DMS53 (cell line): ENCODE results near the gene MAPK10.
"Not testable (repeated sequence)": the region's sequence is repeated elsewhere in the genome, so short reads cannot be mapped to it uniquely, and the experiment has no call there.

Experiments
- DNase-seq: peaks from one replicate; lab custom pipeline; 2025; lab: John Stamatoyannopoulos, UW

MAPK10 gene

GRCh38 chr4:86034616-86035015 is 325.2 kb downstream of the MAPK10 start:
- no peak for DNase-seq

DNA sequence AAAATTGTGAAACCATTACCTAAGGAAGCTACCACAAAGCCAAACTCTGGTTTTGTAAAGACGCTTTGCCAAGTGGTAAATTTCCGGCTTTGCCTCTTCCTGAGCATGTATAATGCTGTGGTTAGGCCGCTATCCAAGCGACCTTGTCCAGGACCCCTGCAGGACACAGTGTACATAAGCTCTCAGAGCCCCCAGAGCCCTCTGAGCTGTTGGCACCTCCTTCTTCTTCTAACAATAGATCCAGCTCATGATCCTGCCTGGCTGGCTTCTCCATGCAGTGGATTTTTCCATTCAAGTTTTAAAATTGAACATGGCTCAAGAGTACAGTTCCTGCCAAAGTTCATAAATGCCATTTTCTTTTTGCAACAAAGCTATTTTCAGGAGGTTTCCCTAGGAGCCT is 326.7 kb downstream of the MAPK10 start:
- no peak for DNase-seq

GRCh38 chr4:86032476-86033022 is 327.3 kb downstream of the MAPK10 start:
- no peak for DNase-seq

DNA sequence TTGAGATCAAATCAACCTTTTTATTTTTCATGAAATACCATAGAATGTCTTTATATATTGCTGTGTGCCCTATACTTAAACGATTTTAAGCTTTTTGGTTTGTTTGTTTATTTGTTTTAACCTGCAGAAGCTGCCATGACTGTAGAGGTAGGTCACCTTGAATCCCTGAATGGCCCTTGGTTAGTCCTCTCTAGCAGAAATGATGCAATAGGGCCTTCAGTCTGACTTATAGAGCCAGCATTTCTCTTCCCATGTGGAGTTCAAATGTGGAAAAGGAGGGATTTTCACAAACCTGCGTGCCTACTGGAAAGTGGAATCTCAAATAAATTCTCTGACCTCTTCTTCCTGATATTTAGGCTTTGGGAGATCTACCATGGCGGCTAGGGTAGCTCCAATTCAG is 327.9 kb downstream of the MAPK10 start:
- DNase-seq, result no peak

GRCh38 chr4:86026720-86027119 is 333.1 kb downstream of the MAPK10 start:
- no peak for DNase-seq

DNA sequence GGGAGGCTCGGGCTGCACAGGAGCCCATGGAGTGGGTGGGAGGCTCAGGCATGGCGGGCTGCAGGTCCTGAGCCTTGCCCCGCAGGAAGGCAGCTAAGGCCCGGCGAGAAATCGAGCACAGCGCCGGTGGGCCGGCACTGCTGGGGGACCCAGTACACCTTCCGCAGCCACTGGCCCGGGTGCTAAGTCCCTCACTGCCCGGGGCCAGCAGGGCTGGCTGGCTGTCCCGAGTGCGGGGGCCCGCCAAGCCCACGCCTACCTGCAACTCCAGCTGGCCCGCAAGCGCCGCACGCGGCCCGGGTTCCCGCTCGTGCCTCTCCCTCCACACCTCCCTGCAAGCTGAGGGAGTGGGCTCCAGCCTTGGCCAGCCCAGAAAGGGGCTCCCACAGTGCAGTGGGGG is 338.2 kb downstream of the MAPK10 start:
- DNase-seq, result not testable (repeated sequence)

- no peak for DNase-seq
Observed at GRCh38 chr4:86019906-86020305, 339.9 kb downstream of the MAPK10 start.

DNA sequence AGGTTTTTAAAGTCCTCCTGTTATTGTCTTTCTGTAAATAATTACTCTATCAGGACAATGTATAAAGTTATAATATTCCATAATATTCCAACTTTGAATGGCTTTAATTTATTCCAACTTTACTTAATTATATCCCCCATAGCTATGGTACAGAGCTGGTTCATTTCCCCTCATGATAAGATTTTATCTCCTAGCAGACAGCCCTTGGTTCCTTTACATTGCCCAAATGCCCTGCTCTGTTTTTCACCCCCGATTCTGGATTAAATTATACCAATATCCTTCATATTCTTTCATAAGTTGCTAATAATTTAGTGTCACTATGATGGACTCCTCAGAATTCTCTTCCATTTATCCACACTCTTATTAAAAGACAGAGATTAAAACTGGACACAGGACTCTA is 340.5 kb downstream of the MAPK10 start:
- DNase-seq, result no peak

DNA sequence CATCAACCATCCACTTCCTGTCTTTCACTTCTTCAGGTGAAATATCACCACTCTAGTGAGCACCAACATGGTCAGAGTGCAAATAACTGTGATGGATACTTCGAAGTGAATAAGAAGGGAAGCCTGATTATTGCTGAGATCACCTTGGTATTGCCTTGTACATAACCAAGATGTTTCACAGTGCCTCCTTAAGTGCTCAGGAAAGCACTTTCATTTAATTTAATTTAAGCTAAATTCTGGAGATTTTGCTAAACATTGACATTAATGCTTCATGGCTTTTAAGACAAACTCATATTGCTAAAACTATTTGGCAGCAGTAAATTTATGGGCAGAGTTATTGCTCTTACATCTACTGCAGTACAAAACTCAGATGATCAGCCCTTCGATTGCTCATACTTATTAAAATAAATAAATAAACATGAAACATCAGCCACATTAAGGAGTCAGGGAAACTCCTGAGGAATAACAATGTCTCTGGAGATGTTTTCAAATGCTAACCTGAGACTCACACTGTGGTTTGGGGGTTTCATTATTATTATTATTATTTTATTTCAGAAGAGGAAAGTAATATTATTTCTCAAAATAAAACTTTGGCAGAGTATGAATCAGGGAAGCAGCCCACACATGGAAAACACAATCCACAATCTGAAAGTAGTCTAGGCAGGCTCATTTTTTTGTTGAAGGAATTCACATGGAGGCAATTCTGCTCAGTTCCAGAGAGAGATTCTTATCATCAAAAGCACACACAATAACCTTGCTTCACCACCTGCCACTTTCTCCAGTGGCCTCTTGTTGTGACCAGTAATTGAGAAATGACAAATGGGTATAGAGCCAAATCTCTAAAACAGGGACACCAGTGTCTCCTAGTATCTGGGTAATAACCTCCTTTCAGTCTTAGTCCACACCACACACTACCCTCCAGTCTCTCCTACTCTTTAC is 344.2 kb downstream of the MAPK10 start:
- no peak for DNase-seq

- no peak for DNase-seq
Observed at GRCh38 chr4:86014599-86014998, 345.3 kb downstream of the MAPK10 start.

- DNase-seq, result no peak
Observed at GRCh38 chr4:86013621-86014020, 346.2 kb downstream of the MAPK10 start.

DNA sequence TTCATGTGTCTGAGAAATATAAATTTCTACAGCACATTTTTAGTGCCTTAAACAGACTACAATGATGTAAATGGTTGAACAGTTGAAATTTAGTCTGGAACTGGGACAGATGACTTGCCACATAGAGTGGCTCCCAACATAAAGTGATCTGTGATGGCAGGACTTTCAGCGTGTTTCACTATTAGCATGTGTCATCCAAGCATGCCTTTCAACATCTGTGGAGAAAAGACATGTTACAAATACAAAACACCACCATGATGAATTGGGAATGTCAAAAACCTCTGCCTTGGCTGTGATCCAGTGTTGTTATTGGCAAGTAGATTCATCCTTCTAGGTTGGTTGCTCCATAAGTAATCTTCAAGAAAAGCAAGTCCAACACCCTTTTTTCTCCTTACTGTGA is 348.7 kb downstream of the MAPK10 start:
- no peak for DNase-seq

GRCh38 chr4:86007042-86007441 is 352.8 kb downstream of the MAPK10 start:
- no peak for DNase-seq

- DNase-seq, result no peak
Observed at GRCh38 chr4:86006057-86006456, 353.8 kb downstream of the MAPK10 start.

DNA sequence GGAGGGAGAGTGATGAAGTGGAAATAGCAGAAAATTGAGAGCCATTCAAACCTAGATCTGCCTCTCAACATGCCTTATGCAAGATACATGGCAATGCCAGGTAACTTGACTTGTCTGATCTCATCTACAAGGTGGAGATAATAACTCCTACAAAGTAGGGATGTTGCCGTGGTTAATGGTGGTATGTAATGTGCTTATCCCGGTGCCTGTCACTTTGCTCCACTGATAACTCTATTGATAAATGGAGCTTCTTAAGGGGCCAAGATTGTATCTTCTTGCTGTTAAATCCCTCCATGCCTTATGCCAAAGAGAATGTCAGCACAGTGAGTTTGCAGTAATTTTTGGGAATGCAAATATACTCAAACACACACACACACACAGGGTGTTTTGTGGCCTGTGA is 355.8 kb downstream of the MAPK10 start:
- no peak for DNase-seq

DNA sequence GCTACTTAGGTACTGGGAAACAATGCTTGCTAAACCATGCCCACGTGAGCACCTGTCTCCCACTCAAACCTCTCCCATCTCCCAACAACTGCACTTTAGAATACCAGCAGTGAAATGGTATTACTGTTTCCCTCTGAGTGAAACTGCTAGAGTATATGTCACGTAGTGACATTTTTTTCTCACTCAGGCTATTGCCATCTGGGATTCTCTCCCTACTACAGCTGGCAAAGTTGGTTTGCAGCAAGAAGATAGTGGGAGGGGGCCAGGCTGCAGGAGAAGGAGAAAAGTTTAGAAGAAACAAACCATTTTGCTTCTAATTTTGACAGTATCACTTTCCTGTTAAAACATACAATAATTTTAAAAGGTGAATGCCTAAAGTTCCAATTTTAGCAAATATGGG is 358.3 kb downstream of the MAPK10 start:
- no peak for DNase-seq

GRCh38 chr4:85995361-85995760 is 364.5 kb downstream of the MAPK10 start:
- no peak for DNase-seq

GRCh38 chr4:85994576-85994975 is 365.3 kb downstream of the MAPK10 start:
- no peak for DNase-seq

DNA sequence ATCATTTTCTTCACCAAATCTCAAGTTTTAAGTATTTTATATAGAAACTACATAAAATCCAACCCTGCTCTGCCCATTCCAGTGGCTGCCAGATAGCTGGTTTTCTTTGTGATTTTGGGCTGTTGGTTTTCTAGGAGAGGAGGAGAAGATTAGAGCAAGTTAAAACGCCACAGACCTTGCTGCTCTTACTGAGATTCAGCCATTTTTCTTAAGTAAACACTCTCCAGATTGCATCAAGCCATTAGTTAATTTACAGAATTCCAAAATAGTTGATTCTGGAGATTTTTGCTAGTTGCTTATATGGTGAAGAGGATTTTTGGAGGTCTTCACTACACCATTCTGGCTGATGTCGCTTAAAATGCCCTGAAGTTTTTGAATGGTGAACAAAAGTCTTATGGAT is 366.2 kb downstream of the MAPK10 start:
- DNase-seq, result no peak

- no peak for DNase-seq
Observed at GRCh38 chr4:85986266-85986665, 373.6 kb downstream of the MAPK10 start.

DNA sequence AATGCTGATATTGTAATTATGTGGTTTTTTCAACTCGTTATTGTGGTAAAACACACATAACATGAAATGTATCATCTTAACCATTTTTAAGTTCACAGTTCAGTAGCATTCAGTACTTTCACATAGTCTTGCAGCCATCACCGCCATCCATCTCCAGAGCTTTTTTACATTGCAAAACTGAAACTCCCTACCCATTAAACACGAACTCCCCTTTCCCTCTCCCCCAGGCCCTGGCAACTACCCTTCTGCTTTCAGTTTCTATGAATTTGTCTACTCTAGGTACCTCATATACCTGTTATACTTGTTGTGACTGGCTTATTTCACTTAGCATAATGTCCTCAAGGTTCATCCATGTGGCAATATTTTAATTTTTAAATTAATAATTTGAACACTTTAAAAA is 380.6 kb downstream of the MAPK10 start:
- no peak for DNase-seq

DNA sequence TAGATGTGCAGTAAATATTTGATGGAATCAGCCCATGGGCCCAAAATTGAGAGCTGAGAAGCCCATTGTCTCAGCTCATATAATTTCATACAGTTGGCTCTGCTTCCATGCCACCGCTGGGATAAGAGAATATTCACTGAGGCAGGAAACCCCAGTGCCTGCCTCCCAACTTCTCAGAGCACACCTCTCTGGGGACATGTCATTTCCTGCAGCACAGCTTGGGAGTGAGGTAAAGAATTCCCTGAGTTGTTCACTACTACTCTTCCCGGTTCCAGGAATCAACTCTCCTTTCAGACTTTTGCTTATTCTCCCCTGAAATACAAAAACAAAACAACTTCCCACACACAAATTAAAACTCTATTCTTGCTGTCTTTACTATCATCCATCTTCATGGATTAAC is 389.3 kb downstream of the MAPK10 start:
- no peak for DNase-seq

GRCh38 chr4:85968945-85969819 is 390.7 kb downstream of the MAPK10 start:
- peak; percentile 59 for DNase-seq
